H9 (cell line): Measurements from ENCODE around the gene C1orf226. TPM values are rescaled to one million over a fixed set of nuclear protein-coding genes. Genes with fewer than 3 reads are reported as not detected.

Experiments
- DNase-seq: peaks from one replicate; pipeline ENCODE4 v3.0.0-alpha.2; 2017
- H2AFZ ChIP-seq: one replicate; pipeline ENCODE4 v1.6.1; 2013; ENCODE audit warnings: mild to moderate bottlenecking, low read length, control low read depth, moderate library complexity
- H2AK5ac ChIP-seq: 2 replicates; pipeline ENCODE4 v1.6.1; 2013; ENCODE audit warnings: low read length, control low read depth, mixed read lengths; ENCODE audit not compliant: insufficient read length
- H2BK120ac ChIP-seq: one replicate; pipeline ENCODE4 v1.6.1; 2013; ENCODE audit warnings: low read depth, mild to moderate bottlenecking, low read length, control low read depth, inconsistent platforms; ENCODE audit not compliant: poor library complexity, severe bottlenecking
- H2BK12ac ChIP-seq: 2 replicates; pipeline ENCODE4 v1.6.1; 2013; ENCODE audit warnings: low read length, control low read depth, mixed read lengths, low read depth; ENCODE audit not compliant: insufficient read length
- H2BK15ac ChIP-seq: 2 replicates; pipeline ENCODE4 v1.6.1; 2013; ENCODE audit warnings: low read depth, low read length, control low read depth
- H2BK20ac ChIP-seq: one replicate; pipeline ENCODE4 v1.6.1; 2013; ENCODE audit warnings: low read depth, mild to moderate bottlenecking, low read length, control low read depth, inconsistent platforms; ENCODE audit not compliant: poor library complexity, severe bottlenecking
- H2BK5ac ChIP-seq: 2 replicates; pipeline ENCODE4 v1.6.1; 2013; ENCODE audit warnings: low read length, control low read depth, mixed read lengths; ENCODE audit not compliant: insufficient read length
- H3K14ac ChIP-seq: 2 replicates; pipeline ENCODE4 v1.6.1; 2013; ENCODE audit warnings: low read length, control low read depth; ENCODE audit not compliant: insufficient read depth
- H3K18ac ChIP-seq: 2 replicates; pipeline ENCODE4 v1.6.1; 2013; ENCODE audit warnings: low read depth, mild to moderate bottlenecking, mixed read lengths, low read length, control low read depth; ENCODE audit not compliant: insufficient read length
- H3K23ac ChIP-seq: 2 replicates; pipeline ENCODE4 v1.6.1; 2013; ENCODE audit warnings: low read length, control low read depth, mixed read lengths, low read depth; ENCODE audit not compliant: insufficient read length
- H3K23me2 ChIP-seq: 2 replicates; pipeline ENCODE4 v1.6.1; 2013; ENCODE audit warnings: low read depth, mild to moderate bottlenecking, mixed read lengths, low read length, control low read depth; ENCODE audit not compliant: insufficient read length, poor library complexity, severe bottlenecking
- H3K27ac ChIP-seq: 2 replicates; pipeline ENCODE4 v1.5.1; 2013; ENCODE audit warnings: low read length, control low read depth, mixed read lengths, low read depth; ENCODE audit not compliant: insufficient read length
- H3K27me3 ChIP-seq: 2 replicates; pipeline ENCODE4 v1.6.1; 2013; ENCODE audit warnings: low read length, control low read depth, inconsistent platforms; ENCODE audit not compliant: insufficient read depth
- H3K4ac ChIP-seq: 2 replicates; pipeline ENCODE4 v1.6.1; 2013; ENCODE audit warnings: low read depth, mild to moderate bottlenecking, control low read depth, inconsistent platforms, low read length, moderate library complexity
- H3K4me1 ChIP-seq: 2 replicates; pipeline ENCODE4 v1.6.1; 2013; ENCODE audit warnings: low read length, control low read depth, inconsistent platforms; ENCODE audit not compliant: insufficient read depth
- H3K4me2 ChIP-seq: 2 replicates; pipeline ENCODE4 v1.6.1; 2013; ENCODE audit warnings: low read length, control low read depth, mixed read lengths; ENCODE audit not compliant: insufficient read length, insufficient read depth
- H3K56ac ChIP-seq: 2 replicates; pipeline ENCODE4 v1.6.1; 2013; ENCODE audit warnings: low read depth, mild to moderate bottlenecking, mixed read lengths, low read length, control low read depth; ENCODE audit not compliant: insufficient read length
- H3K79me1 ChIP-seq: 2 replicates; pipeline ENCODE4 v1.6.1; 2013; ENCODE audit warnings: low read depth, mild to moderate bottlenecking, moderate library complexity, low read length, control low read depth, inconsistent platforms; ENCODE audit not compliant: insufficient read depth, poor library complexity, severe bottlenecking
- H3K79me2 ChIP-seq: 2 replicates; pipeline ENCODE4 v1.6.1; 2013; ENCODE audit warnings: low read length, control low read depth, inconsistent platforms; ENCODE audit not compliant: insufficient read depth
- H3K9ac ChIP-seq: 2 replicates; pipeline ENCODE4 v1.6.1; 2013; ENCODE audit warnings: low read length, control low read depth, mixed read lengths; ENCODE audit not compliant: insufficient read length; ENCODE audit errors: extremely low read depth
- H3K9me3 ChIP-seq: one replicate; pipeline ENCODE4 v1.6.1; 2013; ENCODE audit warnings: low read depth, low read length, inconsistent platforms; ENCODE audit not compliant: control insufficient read depth
- H3T11ph ChIP-seq: one replicate; pipeline ENCODE4 v1.6.1; 2013; ENCODE audit warnings: mild to moderate bottlenecking, low read length, control low read depth, inconsistent platforms
- H4K20me1 ChIP-seq: one replicate; pipeline ENCODE4 v1.6.1; 2013; ENCODE audit not compliant: control insufficient read depth, insufficient read length, insufficient read depth
- H4K5ac ChIP-seq: 2 replicates; pipeline ENCODE4 v1.6.1; 2013; ENCODE audit warnings: low read depth, mild to moderate bottlenecking, mixed read lengths, low read length, control low read depth; ENCODE audit not compliant: insufficient read length
- H4K8ac ChIP-seq: replicated peaks from 2 replicates; pipeline ENCODE4 v1.6.1; 2013; ENCODE audit warnings: low read length, control low read depth, mixed read lengths, low read depth; ENCODE audit not compliant: insufficient read length
- H4K91ac ChIP-seq: 2 replicates; pipeline ENCODE4 v1.6.1; 2013; ENCODE audit warnings: low read depth, mild to moderate bottlenecking, moderate library complexity, mixed read lengths, low read length, control low read depth; ENCODE audit not compliant: insufficient read length
- H3K27ac Mint-ChIP-seq, 3 experiments: 2 replicates in 2 of 3; 3 replicates in 1 of 3; pipeline ENCODE4 v1.8.0; 2020 to 2021; ENCODE audit warnings: mixed read lengths in 3 of 3, mild to moderate bottlenecking in 1 of 3, moderate library complexity in 1 of 3
- H3K27me3 Mint-ChIP-seq: 2 replicates; pipeline ENCODE4 v1.8.0; 2021; ENCODE audit warnings: low read depth, mild to moderate bottlenecking, moderate library complexity, mixed read lengths
- H3K36me3 Mint-ChIP-seq, 3 experiments: 2 replicates in 2 of 3; 3 replicates in 1 of 3; pipeline ENCODE4 v1.8.0; 2020 to 2021; ENCODE audit warnings: low read depth in 3 of 3, mixed read lengths in 3 of 3; ENCODE audit not compliant: insufficient read depth in 1 of 3
- H3K4me1 Mint-ChIP-seq, 2 experiments: 2 replicates each; pipeline ENCODE4 v1.8.0; 2020; ENCODE audit warnings: mixed read lengths in 2 of 2
- H3K4me3 Mint-ChIP-seq, 2 experiments: 2 replicates in 1 of 2; 3 replicates in 1 of 2; pipeline ENCODE4 v1.8.0; 2020 to 2021; ENCODE audit warnings: mild to moderate bottlenecking in 2 of 2, mixed read lengths in 2 of 2, moderate library complexity in 1 of 2
- H3K9me3 Mint-ChIP-seq, 2 experiments: 2 replicates in 1 of 2; 3 replicates in 1 of 2; pipeline ENCODE4 v1.8.0; 2020; ENCODE audit warnings: mild to moderate bottlenecking in 2 of 2, mixed read lengths in 2 of 2, moderate library complexity in 1 of 2
- CTCF ChIP-seq: fragments of 200-600 bp; sonication (generic); conservative IDR thresholded peaks from 3 replicates; pipeline ENCODE4 v1.8.0; 2021; ENCODE audit warnings: antibody characterized with exemption, mild to moderate bottlenecking
- whole genome bisulfite sequencing: extraction: QIAGEN DNeasy Blood & Tissue Kit; methylation state at CpG from one replicate; pipeline ENCODE4 v1.1.7; 2013; ENCODE audit warnings: missing lambda C conversion rate, low lambda C conversion rate, mixed read lengths; ENCODE audit not compliant: insufficient read length; ENCODE audit errors: extremely low coverage; 5-methylcytosine and 5-hydroxymethylcytosine counted together
- total RNA-seq: library from RNA; stranded (reverse); gene quantifications from 2 replicates; pipeline ENCODE4 v1.2.1, GENCODE V29; 2021

C1orf226 gene
- total RNA-seq, 1 experiment from 2014 or later = 11.5 TPM

- no peak overlapping the region for H3T11ph ChIP-seq
- Mint-ChIP-seq H3K27me3 (peaks cover 2% of the 10 kb centered on the region; the same call in 1 of the 2 replicates), H3K27ac (no peak overlapping the region), H3K4me3 (no peak overlapping the region), H3K36me3 (no peaks in the 10 kb centered on the region), H3K4me1 (no peaks in the 10 kb centered on the region), H3K9me3 (peaks cover 2 to 10% of the 10 kb centered on the region in 2 experiments; a peak in 3 of 5 replicates)
- H2BK12ac ChIP-seq = no peak overlapping the region
- no peaks in the 10 kb centered on the region for H3K9me3 ChIP-seq
- DNase-seq = no peak
- no peak overlapping the region for H3K23ac ChIP-seq
- no peaks in the 10 kb centered on the region for H3K4me1 ChIP-seq
- no peak overlapping the region for H3K56ac ChIP-seq
- no peak overlapping the region for H4K5ac ChIP-seq
- H3K4me2 ChIP-seq = no peak overlapping the region
- H2BK15ac ChIP-seq = no peak overlapping the region
- TF ChIP-seq CTCF = no peak
- no peak overlapping the region for H3K14ac ChIP-seq
- no peak overlapping the region for H4K8ac ChIP-seq
- no peaks in the 10 kb centered on the region for H3K79me1 ChIP-seq
- H3K4ac ChIP-seq = no peak overlapping the region
- H2AK5ac ChIP-seq = no peak overlapping the region
- H3K9ac ChIP-seq = no peak overlapping the region
- WGBS = no CpG with 5 or more reads among the region's 5 CpGs
- H2BK120ac ChIP-seq = no peak overlapping the region
- no peak overlapping the region for H4K91ac ChIP-seq
- H3K27ac ChIP-seq = no peak overlapping the region
- H4K20me1 ChIP-seq = no peaks in the 10 kb centered on the region
- H2BK5ac ChIP-seq = no peak overlapping the region
- no peak overlapping the region for H2AFZ ChIP-seq
- no peak overlapping the region for H2BK20ac ChIP-seq
- no peak overlapping the region for H3K18ac ChIP-seq
- no peaks in the 10 kb centered on the region for H3K27me3 ChIP-seq
- H3K23me2 ChIP-seq = no peaks in the 10 kb centered on the region
- H3K79me2 ChIP-seq = no peaks in the 10 kb centered on the region
Observed at GRCh38 chr1:162421258-162422164, 40.0 kb downstream of the C1orf226 start.
